ENCODE measurements around the gene SLC35B4.

DNA sequence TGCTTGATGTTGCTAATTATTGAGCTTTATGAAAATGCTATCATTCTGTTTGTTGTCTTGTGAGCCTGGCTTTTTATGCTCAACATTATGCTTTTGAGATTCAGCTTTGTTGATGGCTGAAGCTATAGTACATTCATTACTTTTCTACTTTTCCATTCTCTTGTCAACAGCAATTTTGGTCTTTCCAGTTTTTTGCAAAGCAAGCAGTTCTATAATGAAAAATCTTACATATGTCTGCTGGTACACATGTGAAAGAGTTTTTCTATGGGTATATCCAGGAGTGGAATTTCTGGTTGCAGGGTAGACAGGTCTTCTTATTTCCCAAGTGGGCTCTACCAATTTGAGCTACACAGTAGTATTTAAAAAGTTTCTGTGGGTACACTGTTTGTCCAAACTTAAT, 36.8 kb downstream of the SLC35B4 start:
- TF ChIP-seq CTCF (IDR thresholded peaks at IDR 0.05) (no peak), EZH2 (IDR thresholded peaks at IDR 0.05; ENCODE audit: borderline replicate concordance, insufficient read depth, low read depth, low read length, poor library complexity, severe bottlenecking) (no peak)

Measured in B cell (primary cell).